Keratinocyte (primary cell): ENCODE results near the gene ITPK1.

Experiments used
- EZH2 ChIP-seq: IDR thresholded peaks from one replicate; pipeline ENCODE4 v1.6.1; 2012; ENCODE audit warnings: inconsistent platforms, mild to moderate bottlenecking, low read length, moderate library complexity
- TF ChIP-seq, protein P1 (sequence below), 3 experiments: IDR thresholded peaks in 1 of 3; conservative IDR thresholded peaks in 1 of 3; optimal IDR thresholded peaks in 1 of 3; 2 replicates in 2 of 3; 3 replicates in 1 of 3; pipeline versions ENCODE3 to v1.5.1; 2011; ENCODE audit warnings: low read length in 3 of 3, mild to moderate bottlenecking in 3 of 3, moderate library complexity in 2 of 3, control low read depth in 1 of 3, inconsistent platforms in 1 of 3; ENCODE audit not compliant: insufficient read depth in 2 of 3; ENCODE audit errors: extremely low read depth in 1 of 3

DNA sequence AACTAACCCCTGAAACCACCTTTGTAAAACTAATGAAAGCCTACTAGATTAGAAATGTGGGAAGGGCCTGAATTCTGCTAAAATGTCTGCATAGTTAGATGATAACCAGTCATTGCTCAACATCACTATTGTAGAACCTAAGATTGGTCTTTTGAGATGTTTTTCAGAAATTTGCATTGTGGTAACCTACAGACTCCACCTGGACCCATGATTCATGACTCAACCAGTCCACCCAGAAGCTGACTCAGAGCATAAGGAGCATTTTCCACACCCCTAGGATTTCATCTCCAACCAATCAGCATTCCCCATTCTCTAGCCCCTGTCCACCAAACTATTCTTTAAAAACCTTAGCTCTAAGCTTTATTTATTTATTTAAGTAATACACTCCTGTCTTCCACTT is 223.1 kb downstream of the ITPK1 start:
- no peak for TF ChIP-seq EZH2
- TF ChIP-seq, protein P1, sequence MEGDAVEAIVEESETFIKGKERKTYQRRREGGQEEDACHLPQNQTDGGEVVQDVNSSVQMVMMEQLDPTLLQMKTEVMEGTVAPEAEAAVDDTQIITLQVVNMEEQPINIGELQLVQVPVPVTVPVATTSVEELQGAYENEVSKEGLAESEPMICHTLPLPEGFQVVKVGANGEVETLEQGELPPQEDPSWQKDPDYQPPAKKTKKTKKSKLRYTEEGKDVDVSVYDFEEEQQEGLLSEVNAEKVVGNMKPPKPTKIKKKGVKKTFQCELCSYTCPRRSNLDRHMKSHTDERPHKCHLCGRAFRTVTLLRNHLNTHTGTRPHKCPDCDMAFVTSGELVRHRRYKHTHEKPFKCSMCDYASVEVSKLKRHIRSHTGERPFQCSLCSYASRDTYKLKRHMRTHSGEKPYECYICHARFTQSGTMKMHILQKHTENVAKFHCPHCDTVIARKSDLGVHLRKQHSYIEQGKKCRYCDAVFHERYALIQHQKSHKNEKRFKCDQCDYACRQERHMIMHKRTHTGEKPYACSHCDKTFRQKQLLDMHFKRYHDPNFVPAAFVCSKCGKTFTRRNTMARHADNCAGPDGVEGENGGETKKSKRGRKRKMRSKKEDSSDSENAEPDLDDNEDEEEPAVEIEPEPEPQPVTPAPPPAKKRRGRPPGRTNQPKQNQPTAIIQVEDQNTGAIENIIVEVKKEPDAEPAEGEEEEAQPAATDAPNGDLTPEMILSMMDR (optimal IDR thresholded peaks at IDR 0.05 in 1 of 3, IDR thresholded peaks at IDR 0.05 in 1 of 3, conservative IDR thresholded peaks at IDR 0.05 in 1 of 3; ENCODE audit: extremely low read depth in 1 of 3, insufficient read depth in 2 of 3, low read length in 3 of 3) = no peak
